Memory B cell (primary cell): ENCODE measurements around the gene CORO1C.

Experiments used
- ATAC-seq: fragments of 150-1000 bp; cut with Tn5 transposase; 2 replicates; pipeline ENCODE4 v1.10.0; 2021; ENCODE audit warnings: low read depth, mild to moderate bottlenecking, moderate library complexity
- DNase-seq, 2 donors: peaks; one replicate each; pipeline ENCODE4 v3.0.0; 2022; ENCODE audit warnings: low spot score in 2 of 2
- H3K27ac Mint-ChIP-seq: one replicate; pipeline ENCODE4 v1.8.0; 2022; ENCODE audit warnings: mild to moderate bottlenecking, moderate library complexity, mixed read lengths
- H3K27me3 Mint-ChIP-seq: one replicate; pipeline ENCODE4 v1.8.0; 2022; ENCODE audit warnings: mixed read lengths
- H3K36me3 Mint-ChIP-seq: one replicate; pipeline ENCODE4 v1.8.0; 2022; ENCODE audit warnings: mild to moderate bottlenecking, mixed read lengths
- H3K4me1 Mint-ChIP-seq: one replicate; pipeline ENCODE4 v1.8.0; 2022; ENCODE audit warnings: mixed read lengths
- H3K4me3 Mint-ChIP-seq: one replicate; pipeline ENCODE4 v1.8.0; 2022; ENCODE audit warnings: mild to moderate bottlenecking, moderate library complexity, mixed read lengths
- H3K9me3 Mint-ChIP-seq: one replicate; pipeline ENCODE4 v1.8.0; 2022; ENCODE audit warnings: mixed read lengths

The CORO1C gene

DNA sequence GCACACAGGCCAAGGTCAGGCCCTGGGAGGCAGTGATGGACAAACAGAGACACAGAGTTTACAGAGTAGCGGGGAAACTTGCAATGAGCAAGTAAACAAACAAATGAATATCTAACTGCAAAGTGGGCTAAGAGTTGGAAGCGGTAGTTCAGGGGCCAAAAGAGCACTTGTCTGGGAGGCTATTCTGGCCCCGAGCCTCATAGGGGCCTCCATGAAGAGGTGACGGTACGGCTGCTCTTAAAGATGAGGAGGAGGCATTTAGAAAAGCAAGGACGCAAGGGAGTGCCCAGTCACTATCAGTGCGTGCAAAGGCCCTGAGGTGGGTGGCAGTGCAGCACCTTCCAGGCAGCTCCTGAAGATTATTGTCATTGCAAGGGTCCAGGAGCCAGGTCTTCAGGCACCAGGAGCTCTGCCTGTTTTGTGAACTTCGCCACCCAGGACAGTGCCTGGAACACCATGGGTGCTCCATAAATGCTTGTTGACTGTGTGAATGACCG, 129.1 kb downstream of the CORO1C start:
- Mint-ChIP-seq H3K36me3 (no peaks in the 10 kb centered on the region), H3K9me3 (no peaks in the 10 kb centered on the region), H3K4me1 (peaks cover 16% of the 10 kb centered on the region), H3K27me3 (peaks cover 4% of the 10 kb centered on the region), H3K27ac (no peak overlapping the region), H3K4me3 (no peak overlapping the region)
- DNase-seq = no peak
- no peak for ATAC-seq

DNA sequence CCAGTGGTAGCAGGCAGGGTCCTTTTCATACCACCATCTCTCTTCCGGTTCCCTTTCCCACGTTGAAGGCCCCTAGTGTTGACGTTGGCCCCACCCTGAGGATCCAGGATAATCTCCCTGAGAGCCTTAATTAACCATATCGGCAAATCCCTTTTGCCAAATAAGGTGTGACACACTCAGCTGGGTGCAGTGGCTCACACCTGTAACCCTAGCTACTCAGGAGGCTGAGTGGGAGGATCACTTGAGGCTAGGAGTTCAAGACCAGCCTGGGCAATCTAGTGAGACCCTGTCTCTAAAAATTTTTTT, 130.7 kb downstream of the CORO1C start:
- H3K36me3 Mint-ChIP-seq = no peaks in the 10 kb centered on the region
- H3K4me3 Mint-ChIP-seq = no peak overlapping the region
- ATAC-seq = no peak
- DNase-seq = no peak
- H3K9me3 Mint-ChIP-seq = no peaks in the 10 kb centered on the region
- no peak overlapping the region for H3K27ac Mint-ChIP-seq
- H3K4me1 Mint-ChIP-seq = peaks cover 12% of the 10 kb centered on the region
- peaks cover 4% of the 10 kb centered on the region for H3K27me3 Mint-ChIP-seq

DNA sequence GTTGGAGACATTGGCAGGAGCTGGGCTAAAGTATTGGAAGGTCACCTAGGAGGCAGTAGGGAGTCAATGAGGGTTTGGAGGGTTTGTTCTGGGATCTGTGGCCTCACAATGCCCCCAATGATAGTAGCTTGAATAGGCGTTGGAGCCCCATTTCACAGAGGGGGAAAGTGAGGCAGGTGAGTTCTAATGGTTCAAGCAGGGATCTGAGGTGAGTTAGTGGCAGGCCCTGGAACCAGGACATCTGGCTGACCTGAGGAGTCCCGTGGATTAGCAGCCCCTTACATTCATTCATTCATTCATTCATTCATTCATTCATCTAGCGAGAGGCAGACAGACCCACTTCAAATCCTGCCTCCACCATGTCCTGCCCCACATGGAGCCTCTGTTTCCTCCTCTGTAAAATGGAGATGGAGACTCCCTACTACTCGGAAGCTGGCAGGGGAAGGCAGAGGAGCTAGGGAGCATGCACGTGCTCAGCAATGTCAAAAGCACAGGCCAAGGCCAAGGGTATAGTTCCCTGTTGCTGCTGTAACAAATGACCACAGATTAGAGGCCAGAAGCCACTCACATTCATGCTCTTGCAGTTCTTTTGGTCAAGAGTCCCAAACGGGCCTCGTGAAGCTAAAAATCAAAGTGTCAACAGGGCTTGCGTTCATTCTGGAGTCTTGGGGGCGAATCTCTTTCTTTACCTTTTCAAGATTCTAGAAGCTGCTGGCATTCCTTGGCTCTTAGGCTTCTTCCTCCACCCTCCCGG, 131.2 kb downstream of the CORO1C start:
- no peaks in the 10 kb centered on the region for H3K9me3 Mint-ChIP-seq
- H3K36me3 Mint-ChIP-seq = no peaks in the 10 kb centered on the region
- H3K27me3 Mint-ChIP-seq = peaks cover 4% of the 10 kb centered on the region
- no peak overlapping the region for H3K27ac Mint-ChIP-seq
- no peak for DNase-seq
- no peak for ATAC-seq
- H3K4me3 Mint-ChIP-seq = no peak overlapping the region
- peaks cover 7% of the 10 kb centered on the region for H3K4me1 Mint-ChIP-seq

DNA sequence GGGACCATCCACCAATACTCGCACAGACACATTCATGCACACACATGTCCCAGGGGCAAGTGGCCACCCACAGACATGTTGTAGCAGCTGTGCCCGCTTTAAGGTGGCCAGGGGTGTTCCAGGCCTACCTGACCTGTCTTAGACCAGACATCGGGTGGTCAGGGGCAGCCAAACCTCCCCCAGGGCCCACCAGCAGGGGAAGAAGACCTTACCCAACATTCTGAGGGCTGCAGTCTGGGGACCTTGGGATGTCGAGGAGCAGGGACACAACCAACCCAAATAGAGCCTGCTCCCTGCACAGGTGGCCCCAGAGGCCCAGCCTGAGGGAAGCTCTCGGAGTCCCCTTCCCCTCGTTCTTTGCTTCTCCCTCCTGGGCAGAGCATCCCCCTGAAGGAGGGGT, 131.8 kb downstream of the CORO1C start:
- DNase-seq = no peak
- Mint-ChIP-seq H3K9me3 (no peaks in the 10 kb centered on the region), H3K36me3 (no peaks in the 10 kb centered on the region), H3K27me3 (peaks cover 4% of the 10 kb centered on the region), H3K4me1 (peaks cover 7% of the 10 kb centered on the region), H3K4me3 (no peak overlapping the region), H3K27ac (no peak overlapping the region)
- no peak for ATAC-seq

DNA sequence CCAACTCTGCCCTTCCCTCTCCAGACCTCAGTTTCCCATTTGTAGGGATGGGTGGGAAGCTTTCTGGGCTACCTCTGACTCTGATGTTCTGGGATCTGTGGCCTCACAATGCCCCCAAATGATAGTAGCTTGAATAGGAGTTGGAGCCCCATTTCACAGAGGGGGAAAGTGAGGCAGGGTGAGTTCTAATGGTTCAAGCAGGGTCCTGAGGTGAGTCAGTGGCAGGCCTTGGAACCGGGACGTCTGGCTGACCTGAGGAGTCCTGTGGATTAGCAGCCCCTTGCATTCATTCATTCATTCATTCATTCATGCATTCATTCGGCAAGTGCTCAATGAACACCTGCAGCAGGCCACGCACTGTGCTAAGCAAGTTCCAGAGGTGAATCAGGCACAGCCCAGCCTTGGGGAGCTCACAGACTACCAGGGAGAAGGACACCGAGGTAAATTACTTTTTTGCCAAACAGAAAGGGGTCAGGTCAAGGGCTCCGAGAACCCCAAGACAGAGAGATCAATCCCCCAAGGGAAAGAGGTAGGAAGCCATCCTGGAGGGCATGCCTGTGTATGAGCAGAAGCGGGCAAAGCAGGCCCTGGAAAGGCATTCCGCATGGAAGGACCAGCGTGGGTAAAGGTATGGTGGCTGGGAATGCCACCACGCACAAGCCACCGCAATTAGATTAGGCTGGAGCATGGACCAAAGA, 132.6 kb downstream of the CORO1C start:
- DNase-seq (no peak), ATAC-seq (no peak)
- Mint-ChIP-seq H3K4me3 (no peak overlapping the region), H3K27ac (no peak overlapping the region), H3K27me3 (peaks cover 3% of the 10 kb centered on the region), H3K4me1 (peaks cover 5% of the 10 kb centered on the region), H3K36me3 (no peaks in the 10 kb centered on the region), H3K9me3 (no peaks in the 10 kb centered on the region)

DNA sequence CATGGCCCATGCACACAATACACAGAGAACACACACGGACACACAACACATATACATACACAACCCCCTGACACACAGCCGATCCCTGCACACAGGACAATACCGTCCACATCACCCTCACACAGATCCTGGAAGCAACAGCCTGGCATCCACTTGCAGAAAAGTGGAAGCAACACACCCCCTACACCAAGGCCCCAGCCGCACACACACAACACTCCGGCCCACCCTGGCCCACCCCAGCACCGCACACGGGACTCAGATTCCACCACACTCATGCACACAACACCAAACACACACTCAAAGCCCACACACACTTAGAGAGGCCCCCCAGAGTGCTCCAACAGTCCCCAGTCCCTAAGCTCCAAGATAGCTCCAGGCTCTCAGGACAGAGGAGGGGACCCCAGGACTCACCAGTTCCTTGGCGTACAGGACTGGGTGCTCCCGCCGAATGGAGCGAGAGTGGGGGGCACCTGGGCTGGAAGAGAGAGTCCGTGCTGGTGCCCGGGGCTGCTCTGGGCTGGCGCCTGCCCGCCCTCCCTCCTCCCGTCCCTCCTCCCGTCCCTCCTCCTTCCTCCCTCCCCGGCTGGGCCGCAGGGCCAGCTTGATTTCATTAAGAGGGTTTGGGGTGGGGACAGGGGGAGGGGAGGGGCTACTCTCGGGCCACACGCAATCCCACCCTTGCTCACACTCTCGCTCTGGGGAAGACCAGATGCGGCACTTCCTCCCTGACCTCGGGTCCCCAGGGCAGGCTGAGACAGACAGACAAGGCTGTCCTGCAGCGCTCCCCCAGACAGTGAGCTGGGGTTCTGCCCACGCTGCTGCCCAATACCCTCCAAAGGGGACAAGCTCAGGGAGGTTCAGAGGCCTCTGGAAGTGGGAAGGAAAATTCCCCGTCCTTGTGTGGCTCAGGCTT, 133.5 kb downstream of the CORO1C start, which contains the start of gene TMEM119:
Gene TMEM119 (minus strand): TSS at position 526 of the 913 bp plus-strand sequence. CDS start 5,701 bp downstream, outside the sequence.
- Mint-ChIP-seq H3K4me3 (no peak within 1 kb of the TSS), H3K36me3 (no peaks in the 10 kb centered on the region), H3K9me3 (no peaks in the 10 kb centered on the region), H3K4me1 (peaks cover 5% of the 10 kb centered on the region), H3K27me3 (peaks cover 3% of the 10 kb centered on the region), H3K27ac (no peak within 1 kb of the TSS)
- no peak for DNase-seq
- no peak for ATAC-seq

DNA sequence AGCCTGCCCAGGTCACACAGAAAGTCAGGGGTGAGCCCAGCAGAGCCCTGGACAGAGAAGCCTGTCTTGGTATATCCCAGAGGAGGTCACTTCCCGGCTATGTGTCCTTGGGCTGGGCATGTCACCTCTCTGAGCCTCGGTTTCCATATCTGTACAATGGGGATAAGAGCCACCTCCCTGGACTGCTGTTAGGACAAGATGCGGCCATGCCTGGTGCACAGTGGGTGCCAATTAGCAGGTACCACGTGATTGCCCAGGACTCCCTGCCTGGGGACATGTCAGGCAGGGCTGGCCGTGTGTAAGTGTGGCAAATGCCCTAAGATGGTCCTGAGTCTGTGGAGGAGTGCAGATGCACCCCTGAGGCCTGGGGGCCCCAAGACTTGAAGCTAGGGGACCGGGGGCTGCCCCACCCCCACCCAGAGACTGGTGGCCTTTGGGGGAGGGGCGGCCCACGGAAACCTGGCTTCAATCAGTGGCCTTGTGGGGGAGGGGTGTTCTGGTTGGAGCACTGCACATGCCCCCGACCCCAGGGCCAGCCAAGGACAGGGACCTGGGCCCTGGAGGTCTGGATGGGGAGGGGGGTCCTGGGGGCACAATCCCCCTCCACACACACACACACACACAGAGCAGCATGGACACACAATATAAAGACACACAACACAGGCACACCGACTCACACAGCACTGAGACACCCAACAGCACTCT, 134.3 kb downstream of the CORO1C start:
- no peaks in the 10 kb centered on the region for H3K36me3 Mint-ChIP-seq
- DNase-seq = no peak
- no peak for ATAC-seq
- H3K4me3 Mint-ChIP-seq = no peak overlapping the region
- H3K4me1 Mint-ChIP-seq = peaks cover 5% of the 10 kb centered on the region
- H3K9me3 Mint-ChIP-seq = no peaks in the 10 kb centered on the region
- H3K27me3 Mint-ChIP-seq = peaks cover 3% of the 10 kb centered on the region
- no peak overlapping the region for H3K27ac Mint-ChIP-seq

DNA sequence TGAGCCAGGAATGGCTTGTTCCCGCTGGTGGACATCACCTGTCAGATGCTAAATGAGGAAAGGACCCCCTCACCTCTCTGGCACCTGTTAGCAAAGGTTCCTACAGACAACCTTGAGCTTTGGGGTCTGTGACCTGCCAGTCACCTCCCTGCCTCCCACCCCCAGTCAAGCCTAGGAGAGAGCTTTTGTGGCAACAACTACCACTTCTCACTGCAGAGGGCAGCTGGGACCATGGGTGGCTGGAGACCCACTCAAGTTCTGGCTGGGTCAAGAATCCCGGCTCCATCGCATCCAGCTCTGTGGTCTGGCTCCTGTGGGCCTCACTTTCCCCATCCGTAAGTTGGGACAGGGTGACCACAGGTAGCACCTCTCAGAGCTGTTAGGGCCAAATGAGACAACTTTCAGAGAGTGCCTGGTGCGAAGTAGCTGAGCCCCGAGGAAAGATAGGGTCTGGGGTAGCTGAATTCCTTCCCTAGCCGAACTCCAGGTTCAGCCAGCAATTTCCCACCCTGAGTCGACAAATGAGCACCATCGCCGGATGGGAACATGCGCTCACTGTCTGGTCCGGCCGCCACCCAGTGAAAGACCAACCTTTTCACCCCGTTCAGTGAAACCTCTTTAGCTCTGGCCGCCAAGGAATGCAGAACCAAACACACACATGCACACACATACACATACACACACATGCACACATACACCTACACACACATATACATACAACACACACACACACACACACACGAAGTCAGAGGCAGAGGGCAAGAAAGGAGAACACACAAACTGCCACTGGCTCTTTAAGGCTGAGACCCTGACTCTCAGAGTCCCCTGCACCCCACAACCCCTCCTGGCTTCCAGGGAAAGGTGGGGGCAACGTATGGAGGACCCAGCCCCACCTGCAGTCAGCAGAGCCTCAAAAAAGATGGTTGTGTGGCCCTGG, 135.3 kb downstream of the CORO1C start:
- Mint-ChIP-seq H3K36me3 (no peaks in the 10 kb centered on the region), H3K4me1 (peaks cover 5% of the 10 kb centered on the region), H3K27me3 (peaks cover 3% of the 10 kb centered on the region), H3K9me3 (no peaks in the 10 kb centered on the region), H3K4me3 (no peak overlapping the region), H3K27ac (no peak overlapping the region)
- ATAC-seq (no peak), DNase-seq (no peak)
